Vagina (tissue), 2 donors: ENCODE results near the gene RGS3.

ENCODE experiments used
- CTCF ChIP-seq, 3 experiments: fragments of 450-650 bp in 2 of 3; fragments of 200-600 bp in 1 of 3; sonication (generic) in 1 of 3; IDR thresholded peaks; one replicate each; pipeline ENCODE4 v1.5.1; 2017 to 2019; ENCODE audit warnings: antibody characterized with exemption in 3 of 3, mild to moderate bottlenecking in 2 of 3, moderate library complexity in 2 of 3
- POLR2A ChIP-seq, 2 donors: fragments of 450-650 bp; IDR thresholded peaks; one replicate each; pipeline ENCODE4 v1.6.1; 2017; ENCODE audit warnings: antibody characterized with exemption in 2 of 2, mild to moderate bottlenecking in 2 of 2, moderate library complexity in 2 of 2

GRCh38 chr9:113492343-113493202, 29.0 kb downstream of the RGS3 start:
- TF ChIP-seq CTCF (IDR thresholded peaks at IDR 0.05) (no peak), POLR2A (IDR thresholded peaks at IDR 0.05) (no peak)
